ENCODE measurements around the gene SFMBT1. TPM values are rescaled to one million over a fixed set of nuclear protein-coding genes. Genes with fewer than 3 reads are reported as not detected.

SFMBT1 gene
- total RNA-seq, 1 experiment from 2014 or later = 1.4 TPM

GRCh38 chr3:53011324-53011723, 34.5 kb downstream of the SFMBT1 start:
- Histone ChIP-seq H3K4me1 (ENCODE audit: insufficient read depth, low read length, poor library complexity, severe bottlenecking) (no peaks in the 10 kb centered on the region), H3K27ac (ENCODE audit: low read depth, low read length, poor library complexity, severe bottlenecking) (no peak overlapping the region), H3K36me3 (ENCODE audit: insufficient read depth, low read length, poor library complexity, severe bottlenecking) (no peaks in the 10 kb centered on the region), H3K4me3 (ENCODE audit: low read depth, low read length, poor library complexity, severe bottlenecking) (no peak overlapping the region), H3K27me3 (replicated peaks; ENCODE audit: insufficient read depth, low read depth, low read length, poor library complexity) (no peaks in the 10 kb centered on the region), H3K9me3 (ENCODE audit: low read depth, low read length, poor library complexity, severe bottlenecking) (no peaks in the 10 kb centered on the region)
- BruUV-seq (replicated peaks) = no TSS peak
- CTCF ChIA-PET = no interaction called here
- POLR2A ChIA-PET (ENCODE audit: low non-redundant PET) = no interaction called here
- TF ChIP-seq EZH2 (IDR thresholded peaks at IDR 0.05; ENCODE audit: borderline replicate concordance, low read depth, low read length, poor library complexity, severe bottlenecking) (no peak), CTCF (conservative IDR thresholded peaks at IDR 0.05; ENCODE audit: low read depth, low read length) (no peak)
- no peak for DNase-seq (ENCODE audit: low spot score)
- intact Hi-C loops (cut with micrococcal nuclease; ENCODE audit: unreplicated experiment) = no loop called here

GRCh38 chr3:53009826-53010539, 35.9 kb downstream of the SFMBT1 start:
- TF ChIP-seq CTCF (conservative IDR thresholded peaks at IDR 0.05; ENCODE audit: low read depth, low read length) (no peak), EZH2 (IDR thresholded peaks at IDR 0.05; ENCODE audit: borderline replicate concordance, low read depth, low read length, poor library complexity, severe bottlenecking) (no peak)
- Histone ChIP-seq H3K27ac (ENCODE audit: low read depth, low read length, poor library complexity, severe bottlenecking) (no peak overlapping the region), H3K4me1 (ENCODE audit: insufficient read depth, low read length, poor library complexity, severe bottlenecking) (no peaks in the 10 kb centered on the region), H3K27me3 (replicated peaks; ENCODE audit: insufficient read depth, low read depth, low read length, poor library complexity) (no peaks in the 10 kb centered on the region), H3K9me3 (ENCODE audit: low read depth, low read length, poor library complexity, severe bottlenecking) (no peaks in the 10 kb centered on the region), H3K4me3 (ENCODE audit: low read depth, low read length, poor library complexity, severe bottlenecking) (no peak overlapping the region), H3K36me3 (ENCODE audit: insufficient read depth, low read length, poor library complexity, severe bottlenecking) (no peaks in the 10 kb centered on the region)
- CTCF ChIA-PET = no interaction called here
- no TSS peak for BruUV-seq (replicated peaks)
- POLR2A ChIA-PET (ENCODE audit: low non-redundant PET) = no interaction called here
- intact Hi-C loops (cut with micrococcal nuclease; ENCODE audit: unreplicated experiment) = no loop called here
- no peak for DNase-seq (ENCODE audit: low spot score)

GRCh38 chr3:53008932-53009331, 36.9 kb downstream of the SFMBT1 start:
- POLR2A ChIA-PET (ENCODE audit: low non-redundant PET) = no interaction called here
- intact Hi-C loops (cut with micrococcal nuclease; ENCODE audit: unreplicated experiment) = no loop called here

More at GRCh38 chr3:53008932-53009331, 36.9 kb downstream of the SFMBT1 start:
- Histone ChIP-seq H3K27ac (ENCODE audit: low read depth, low read length, poor library complexity, severe bottlenecking) (no peak overlapping the region), H3K4me1 (ENCODE audit: insufficient read depth, low read length, poor library complexity, severe bottlenecking) (no peaks in the 10 kb centered on the region), H3K27me3 (replicated peaks; ENCODE audit: insufficient read depth, low read depth, low read length, poor library complexity) (no peaks in the 10 kb centered on the region), H3K9me3 (ENCODE audit: low read depth, low read length, poor library complexity, severe bottlenecking) (no peaks in the 10 kb centered on the region), H3K36me3 (ENCODE audit: insufficient read depth, low read length, poor library complexity, severe bottlenecking) (no peaks in the 10 kb centered on the region), H3K4me3 (ENCODE audit: low read depth, low read length, poor library complexity, severe bottlenecking) (no peak overlapping the region)
- no TSS peak for BruUV-seq (replicated peaks)
- CTCF ChIA-PET = no interaction called here
- no peak for DNase-seq (ENCODE audit: low spot score)
- TF ChIP-seq EZH2 (IDR thresholded peaks at IDR 0.05; ENCODE audit: borderline replicate concordance, low read depth, low read length, poor library complexity, severe bottlenecking) = no peak
- no peak for TF ChIP-seq CTCF (conservative IDR thresholded peaks at IDR 0.05; ENCODE audit: low read depth, low read length)
